Upper lobe of left lung (tissue), 6 donors: ENCODE results near the gene PRDX3. TPM values are rescaled to one million over a fixed set of nuclear protein-coding genes. Genes with fewer than 3 reads are reported as not detected.

Experiments
- ATAC-seq, 2 donors: fragments of 200-7000 bp; cut with Tn5 transposase; one replicate each; pipeline ENCODE4 v1.9.1; 2022; ENCODE audit warnings: mild to moderate bottlenecking in 2 of 2, moderate library complexity in 2 of 2; ENCODE audit not compliant: low FRiP score in 2 of 2
- DNase-seq, 2 donors: peaks; one replicate each; pipeline ENCODE4 v3.0.0-alpha.2; 2019 to 2020
- H3K27ac ChIP-seq, 4 donors: fragments of 200-600 bp; sonication (generic); one replicate each; pipeline ENCODE4 v1.5.1; 2016 to 2019
- H3K27me3 ChIP-seq, 4 donors: fragments of 200-600 bp; sonication (generic); one replicate each; pipeline ENCODE4 v1.5.1; 2017 to 2019
- H3K36me3 ChIP-seq, 4 donors: fragments of 200-600 bp; sonication (generic); one replicate each; pipeline ENCODE4 v1.5.1; 2016 to 2019
- H3K4me1 ChIP-seq, 4 donors: fragments of 200-600 bp; sonication (generic); one replicate each; pipeline ENCODE4 v1.5.1; 2018 to 2019
- H3K4me3 ChIP-seq, 4 donors: fragments of 200-600 bp; sonication (generic); one replicate each; pipeline ENCODE4 v1.5.1; 2017 to 2019; ENCODE audit warnings: mild to moderate bottlenecking in 2 of 4, moderate library complexity in 1 of 4
- H3K9me3 ChIP-seq, 4 donors: fragments of 200-600 bp; sonication (generic); one replicate each; pipeline ENCODE4 v1.5.1; 2018 to 2019
- EP300 ChIP-seq, 4 donors: sonication (generic); formaldehyde crosslinking; IDR thresholded peaks; one replicate each; pipeline ENCODE4 v1.5.1; 2017; ENCODE audit warnings: antibody characterized with exemption in 4 of 4, control low read depth in 2 of 4
- POLR2A ChIP-seq, 4 donors: fragments of 450-650 bp; IDR thresholded peaks; one replicate each; pipeline ENCODE4 v1.5.1; 2016 to 2017; ENCODE audit warnings: antibody characterized with exemption in 4 of 4, mild to moderate bottlenecking in 2 of 4
- POLR2AphosphoS5 ChIP-seq, 2 donors: sonication (generic); formaldehyde crosslinking; IDR thresholded peaks; one replicate each; pipeline ENCODE4 v1.5.1; 2017; ENCODE audit warnings: antibody characterized with exemption in 2 of 2
- WGBS, 2 donors: methylation state at CpG; one replicate each; pipeline ENCODE4 v1.1.5; 2017 to 2018; 5-methylcytosine and 5-hydroxymethylcytosine counted together
- total RNA-seq, 6 donors: library from RNA; depleted of rRNA in 4 of 6; stranded (reverse); fragments of >200 nt in 4 of 6; gene quantifications; one replicate each; pipeline versions ENCODE4 v1.1.0 to v1.2.1, GENCODE V29; 2016 to 2021
- TF ChIP-seq, protein P1 (sequence below), 6 experiments: fragments of 450-650 bp in 4 of 6; fragments of 200-600 bp in 2 of 6; sonication (generic) in 2 of 6; IDR thresholded peaks; one replicate each; pipeline ENCODE4 v1.5.1; 2016 to 2019; ENCODE audit warnings: antibody characterized with exemption in 6 of 6
- donor health status: DM: no; HTN: no; CAD: no; lungs with moderate emphysema.
- donor health status: DM: no; HTN: yes; CAD: no; lungs with severe emphysema.

PRDX3 gene
- total RNA-seq, result 100 to 1,000 TPM in 1 of 6 donors, 10 to 100 TPM in 5; 29.9 to 104 (median 85.1) TPM

- DNase-seq, result peak; percentile 95 to 98
- peak within 1 kb of the TSS; percentile 60 to 87 (median 68) for H3K4me3 ChIP-seq
- H3K36me3 ChIP-seq, result peaks cover 0 to 18% (median 8%) of the 10 kb centered on the region in 4 donors
- ATAC-seq, result peak; percentile 99 to 100
- no peaks in the 10 kb centered on the region for H3K9me3 ChIP-seq
- peaks cover 8 to 21% (median 13%) of the 10 kb centered on the region in 4 donors for H3K4me1 ChIP-seq
- H3K27me3 ChIP-seq, result no peaks in the 10 kb centered on the region
- WGBS, 2 donors, result 0 to 1% methylated on average over 14 to 38 of the region's 45 CpGs
- TF ChIP-seq POLR2A (IDR thresholded peaks at IDR 0.05), result peak in 3 of 4 donors; percentile 27 to 81 (median 36)
- TF ChIP-seq POLR2AphosphoS5 (IDR thresholded peaks at IDR 0.05), result peak; percentile 86 to 90
- TF ChIP-seq EP300 (IDR thresholded peaks at IDR 0.05), result no peak
- TF ChIP-seq, protein P1, sequence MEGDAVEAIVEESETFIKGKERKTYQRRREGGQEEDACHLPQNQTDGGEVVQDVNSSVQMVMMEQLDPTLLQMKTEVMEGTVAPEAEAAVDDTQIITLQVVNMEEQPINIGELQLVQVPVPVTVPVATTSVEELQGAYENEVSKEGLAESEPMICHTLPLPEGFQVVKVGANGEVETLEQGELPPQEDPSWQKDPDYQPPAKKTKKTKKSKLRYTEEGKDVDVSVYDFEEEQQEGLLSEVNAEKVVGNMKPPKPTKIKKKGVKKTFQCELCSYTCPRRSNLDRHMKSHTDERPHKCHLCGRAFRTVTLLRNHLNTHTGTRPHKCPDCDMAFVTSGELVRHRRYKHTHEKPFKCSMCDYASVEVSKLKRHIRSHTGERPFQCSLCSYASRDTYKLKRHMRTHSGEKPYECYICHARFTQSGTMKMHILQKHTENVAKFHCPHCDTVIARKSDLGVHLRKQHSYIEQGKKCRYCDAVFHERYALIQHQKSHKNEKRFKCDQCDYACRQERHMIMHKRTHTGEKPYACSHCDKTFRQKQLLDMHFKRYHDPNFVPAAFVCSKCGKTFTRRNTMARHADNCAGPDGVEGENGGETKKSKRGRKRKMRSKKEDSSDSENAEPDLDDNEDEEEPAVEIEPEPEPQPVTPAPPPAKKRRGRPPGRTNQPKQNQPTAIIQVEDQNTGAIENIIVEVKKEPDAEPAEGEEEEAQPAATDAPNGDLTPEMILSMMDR (IDR thresholded peaks at IDR 0.05), result peak in 3 of 6 experiments; percentile 10 to 50 (median 38)
- H3K27ac ChIP-seq, result peak within 1 kb of the TSS; percentile 82 to 94 (median 86)
Measured at GRCh38 chr10:119178372-119179119, at the start of gene PRDX3. Gene PRDX3 (minus strand): TSS chr10:119178812. CDS start chr10:119178790, 22 bp downstream.

- no peak for DNase-seq
Measured at GRCh38 chr10:119227825-119228224, 49.2 kb upstream of the PRDX3 start.

GRCh38 chr10:119225083-119225658 lies 46.6 kb upstream of the PRDX3 start:
- no peak for ATAC-seq
- Histone ChIP-seq H3K9me3 (no peaks in the 10 kb centered on the region), H3K36me3 (no peaks in the 10 kb centered on the region), H3K27me3 (no peaks in the 10 kb centered on the region), H3K4me1 (peaks cover 34 to 67% (median 51%) of the 10 kb centered on the region in 4 donors), H3K27ac (peak overlapping the region in 2 of 4 donors; percentile 27 to 45), H3K4me3 (no peak overlapping the region)
- DNase-seq, result no peak
- WGBS, 2 donors, result 47 to 68% methylated on average over 4 of the region's 4 CpGs
- TF ChIP-seq, protein P1 (IDR thresholded peaks at IDR 0.05), result no peak
- no peak for TF ChIP-seq POLR2A (IDR thresholded peaks at IDR 0.05)
- no peak for TF ChIP-seq POLR2AphosphoS5 (IDR thresholded peaks at IDR 0.05)
- no peak for TF ChIP-seq EP300 (IDR thresholded peaks at IDR 0.05)

More at GRCh38 chr10:119227825-119228224, 49.2 kb upstream of the PRDX3 start:
- Histone ChIP-seq H3K27ac (peak overlapping the region in 1 of 4 donors; percentile 23), H3K9me3 (no peaks in the 10 kb centered on the region), H3K4me1 (peaks cover 19 to 54% (median 29%) of the 10 kb centered on the region in 4 donors), H3K27me3 (no peaks in the 10 kb centered on the region), H3K36me3 (no peaks in the 10 kb centered on the region), H3K4me3 (no peak overlapping the region)
- no peak for ATAC-seq
- TF ChIP-seq, protein P1 (IDR thresholded peaks at IDR 0.05), result no peak
- TF ChIP-seq POLR2AphosphoS5 (IDR thresholded peaks at IDR 0.05), result no peak
- TF ChIP-seq EP300 (IDR thresholded peaks at IDR 0.05), result no peak
- TF ChIP-seq POLR2A (IDR thresholded peaks at IDR 0.05), result no peak
- WGBS, 2 donors, result 76 to 77% methylated on average over 6 of the region's 6 CpGs

DNA sequence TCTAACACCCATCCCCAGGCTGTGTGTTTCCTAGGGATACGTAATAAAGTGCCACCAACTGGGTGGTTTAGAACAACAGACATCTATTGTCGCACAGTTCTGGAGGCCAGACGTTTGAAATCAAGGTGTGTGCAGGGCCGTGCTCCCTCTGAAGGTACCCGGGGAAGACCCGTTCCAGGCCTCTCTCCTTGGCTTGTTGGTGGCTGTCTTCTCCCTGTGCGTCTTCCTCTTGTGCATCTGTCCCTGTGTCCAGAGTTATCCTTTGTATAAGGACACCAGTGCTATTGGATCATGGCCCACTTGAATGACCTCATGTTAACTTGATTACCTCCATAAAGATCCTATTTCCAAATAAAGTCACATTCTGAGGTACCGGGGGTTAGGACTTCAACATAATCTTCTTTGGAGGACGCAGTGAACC lies 44.4 kb upstream of the PRDX3 start:
- 63 to 72% methylated on average over 8 to 9 of the region's 9 CpGs for WGBS, 2 donors
- H3K9me3 ChIP-seq, result no peaks in the 10 kb centered on the region
- peak overlapping the region; percentile 67 to 76 (median 74) for H3K27ac ChIP-seq
- TF ChIP-seq POLR2AphosphoS5 (IDR thresholded peaks at IDR 0.05), result no peak
- TF ChIP-seq POLR2A (IDR thresholded peaks at IDR 0.05), result no peak
- TF ChIP-seq, protein P1 (IDR thresholded peaks at IDR 0.05), result no peak
- TF ChIP-seq EP300 (IDR thresholded peaks at IDR 0.05), result no peak
- H3K27me3 ChIP-seq, result no peaks in the 10 kb centered on the region
- DNase-seq, result no peak
- H3K36me3 ChIP-seq, result no peaks in the 10 kb centered on the region
- no peak overlapping the region for H3K4me3 ChIP-seq
- no peak for ATAC-seq
- peaks cover 40 to 87% (median 63%) of the 10 kb centered on the region in 4 donors for H3K4me1 ChIP-seq
